ENCODE results near the gene PREB.

The PREB gene

GRCh38 chr2:27135478-27135955, 1.1 kb upstream of the PREB start:
- H3K4me3 ChIP-seq (replicated peaks in 1 of 2; ENCODE audit: low read depth in 2 of 2, low read length in 2 of 2) = no peak overlapping the region
- TF ChIP-seq CTCF (IDR thresholded peaks at IDR 0.05; ENCODE audit: low read depth, low read length) = no peak
- no peak for DNase-seq (ENCODE audit: low read depth in 2 of 2)

- no peak for DNase-seq (ENCODE audit: low read depth in 2 of 2)
- no peak for TF ChIP-seq CTCF (IDR thresholded peaks at IDR 0.05; ENCODE audit: low read depth, low read length)
- peak overlapping the region in 1 of 2 donors; percentile 21 for H3K4me3 ChIP-seq (replicated peaks in 1 of 2; ENCODE audit: low read depth in 2 of 2, low read length in 2 of 2)
These were observed 493 bp upstream of the PREB start for GRCh38 chr2:27134781-27135477.

GRCh38 chr2:27133195-27133875, 1.1 kb downstream of the PREB start:
- H3K4me3 ChIP-seq (replicated peaks in 1 of 2; ENCODE audit: low read depth in 2 of 2, low read length in 2 of 2) = peak overlapping the region; percentile 68 to 93
- no peak for TF ChIP-seq CTCF (IDR thresholded peaks at IDR 0.05; ENCODE audit: low read depth, low read length)
- no peak for DNase-seq (ENCODE audit: low read depth in 2 of 2)

GRCh38 chr2:27131429-27131828, 3.0 kb downstream of the PREB start:
- no peak overlapping the region for H3K4me3 ChIP-seq (replicated peaks in 1 of 2; ENCODE audit: low read depth in 2 of 2, low read length in 2 of 2)

GRCh38 chr2:27130396-27130795, 4.0 kb downstream of the PREB start:
- TF ChIP-seq CTCF (IDR thresholded peaks at IDR 0.05; ENCODE audit: low read depth, low read length) = no peak
- no peak overlapping the region for H3K4me3 ChIP-seq (replicated peaks in 1 of 2; ENCODE audit: low read depth in 2 of 2, low read length in 2 of 2)
- no peak for DNase-seq (ENCODE audit: low read depth in 2 of 2)

More at GRCh38 chr2:27131429-27131828, 3.0 kb downstream of the PREB start:
- no peak for TF ChIP-seq CTCF (IDR thresholded peaks at IDR 0.05; ENCODE audit: low read depth, low read length)
- DNase-seq (ENCODE audit: low read depth in 2 of 2) = no peak

- DNase-seq (ENCODE audit: low read depth in 2 of 2) = no peak
- no peak overlapping the region for H3K4me3 ChIP-seq (replicated peaks in 1 of 2; ENCODE audit: low read depth in 2 of 2, low read length in 2 of 2)
- no peak for TF ChIP-seq CTCF (IDR thresholded peaks at IDR 0.05; ENCODE audit: low read depth, low read length)
These were observed 5.5 kb downstream of the PREB start for GRCh38 chr2:27128668-27129571.

Data from cardiac fibroblast (primary cell).